Astrocyte (in vitro differentiated cells and primary cell): ENCODE results near the gene GALNT2.

Source experiments
- CTCF ChIP-seq: IDR thresholded peaks from 2 replicates; pipeline ENCODE4 v1.5.1; 2011; ENCODE audit warnings: low read depth, mild to moderate bottlenecking, inconsistent platforms, low read length, moderate library complexity; ENCODE audit not compliant: insufficient read depth
- EZH2 ChIP-seq: IDR thresholded peaks from 2 replicates; pipeline ENCODE4 v1.6.1; 2012; ENCODE audit warnings: mild to moderate bottlenecking, low read length, inconsistent platforms; ENCODE audit not compliant: insufficient read depth

DNA sequence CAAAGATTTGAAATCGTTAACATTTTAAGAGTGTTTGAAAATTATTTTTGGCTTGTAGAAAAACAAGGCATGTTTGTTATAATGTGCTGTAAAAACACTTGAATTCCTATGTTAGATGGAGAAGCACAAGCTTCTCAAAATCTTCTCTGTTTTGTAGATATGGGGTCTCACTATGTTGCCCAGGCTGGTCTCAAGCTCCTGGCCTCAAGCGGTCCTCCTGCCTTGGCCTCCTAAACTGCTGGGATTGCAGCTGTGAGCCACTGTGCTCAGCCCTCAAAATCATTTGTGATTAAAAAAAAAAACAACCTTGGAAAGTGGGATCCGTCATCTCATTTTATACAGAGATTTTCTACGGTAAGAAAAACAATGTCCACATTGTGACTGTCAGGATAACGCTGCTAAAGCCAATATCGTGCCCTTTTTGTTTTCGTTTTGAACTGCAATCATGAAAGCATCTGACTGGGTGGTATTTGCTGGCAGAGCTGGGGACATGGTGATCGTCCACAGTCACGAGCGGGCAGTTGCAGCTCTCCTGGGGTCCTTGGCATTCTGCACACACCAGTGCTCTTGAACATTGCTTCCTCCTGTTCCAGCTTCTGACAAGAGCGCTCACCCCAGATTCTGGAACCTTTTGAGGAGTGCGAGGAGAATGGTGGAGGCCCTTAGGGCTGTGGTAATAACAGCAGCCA is 246.6 kb downstream of the GALNT2 start:
- TF ChIP-seq CTCF: no peak
- no peak for TF ChIP-seq EZH2
